ENCODE measurements around the gene HAGH. TPM values are rescaled to one million over a fixed set of nuclear protein-coding genes. Genes with fewer than 3 reads are reported as not detected.

HAGH gene
- total and polyA plus RNA-seq, 9 of the 15 experiments (the other 6 are each of a cell fraction or from before 2014, with no cell fraction given), result 0.46 to 35.1 (median 16.8) TPM

DNA sequence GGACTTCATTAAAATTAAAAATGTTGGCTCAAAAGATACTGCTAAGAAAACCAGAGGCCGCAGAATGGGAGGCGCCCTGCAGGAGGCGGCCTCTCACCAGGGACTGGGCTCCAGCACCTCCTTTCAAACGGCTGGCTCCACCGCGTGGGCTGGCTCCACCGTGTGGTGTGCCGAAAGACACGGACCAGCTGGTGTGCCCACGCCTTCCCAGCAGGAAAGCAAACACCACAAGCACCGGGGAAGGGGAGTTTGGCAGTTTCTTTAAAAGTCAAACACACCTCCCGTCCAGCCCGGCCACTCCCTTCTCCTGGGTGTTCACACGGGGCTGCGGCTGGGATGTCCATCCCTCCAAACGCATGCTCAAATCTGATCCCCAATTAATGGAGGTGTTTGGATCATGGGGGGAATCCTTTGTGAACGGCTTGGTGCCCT, 13.9 kb downstream of the HAGH start (continued):
- TF ChIP-seq, protein P1, sequence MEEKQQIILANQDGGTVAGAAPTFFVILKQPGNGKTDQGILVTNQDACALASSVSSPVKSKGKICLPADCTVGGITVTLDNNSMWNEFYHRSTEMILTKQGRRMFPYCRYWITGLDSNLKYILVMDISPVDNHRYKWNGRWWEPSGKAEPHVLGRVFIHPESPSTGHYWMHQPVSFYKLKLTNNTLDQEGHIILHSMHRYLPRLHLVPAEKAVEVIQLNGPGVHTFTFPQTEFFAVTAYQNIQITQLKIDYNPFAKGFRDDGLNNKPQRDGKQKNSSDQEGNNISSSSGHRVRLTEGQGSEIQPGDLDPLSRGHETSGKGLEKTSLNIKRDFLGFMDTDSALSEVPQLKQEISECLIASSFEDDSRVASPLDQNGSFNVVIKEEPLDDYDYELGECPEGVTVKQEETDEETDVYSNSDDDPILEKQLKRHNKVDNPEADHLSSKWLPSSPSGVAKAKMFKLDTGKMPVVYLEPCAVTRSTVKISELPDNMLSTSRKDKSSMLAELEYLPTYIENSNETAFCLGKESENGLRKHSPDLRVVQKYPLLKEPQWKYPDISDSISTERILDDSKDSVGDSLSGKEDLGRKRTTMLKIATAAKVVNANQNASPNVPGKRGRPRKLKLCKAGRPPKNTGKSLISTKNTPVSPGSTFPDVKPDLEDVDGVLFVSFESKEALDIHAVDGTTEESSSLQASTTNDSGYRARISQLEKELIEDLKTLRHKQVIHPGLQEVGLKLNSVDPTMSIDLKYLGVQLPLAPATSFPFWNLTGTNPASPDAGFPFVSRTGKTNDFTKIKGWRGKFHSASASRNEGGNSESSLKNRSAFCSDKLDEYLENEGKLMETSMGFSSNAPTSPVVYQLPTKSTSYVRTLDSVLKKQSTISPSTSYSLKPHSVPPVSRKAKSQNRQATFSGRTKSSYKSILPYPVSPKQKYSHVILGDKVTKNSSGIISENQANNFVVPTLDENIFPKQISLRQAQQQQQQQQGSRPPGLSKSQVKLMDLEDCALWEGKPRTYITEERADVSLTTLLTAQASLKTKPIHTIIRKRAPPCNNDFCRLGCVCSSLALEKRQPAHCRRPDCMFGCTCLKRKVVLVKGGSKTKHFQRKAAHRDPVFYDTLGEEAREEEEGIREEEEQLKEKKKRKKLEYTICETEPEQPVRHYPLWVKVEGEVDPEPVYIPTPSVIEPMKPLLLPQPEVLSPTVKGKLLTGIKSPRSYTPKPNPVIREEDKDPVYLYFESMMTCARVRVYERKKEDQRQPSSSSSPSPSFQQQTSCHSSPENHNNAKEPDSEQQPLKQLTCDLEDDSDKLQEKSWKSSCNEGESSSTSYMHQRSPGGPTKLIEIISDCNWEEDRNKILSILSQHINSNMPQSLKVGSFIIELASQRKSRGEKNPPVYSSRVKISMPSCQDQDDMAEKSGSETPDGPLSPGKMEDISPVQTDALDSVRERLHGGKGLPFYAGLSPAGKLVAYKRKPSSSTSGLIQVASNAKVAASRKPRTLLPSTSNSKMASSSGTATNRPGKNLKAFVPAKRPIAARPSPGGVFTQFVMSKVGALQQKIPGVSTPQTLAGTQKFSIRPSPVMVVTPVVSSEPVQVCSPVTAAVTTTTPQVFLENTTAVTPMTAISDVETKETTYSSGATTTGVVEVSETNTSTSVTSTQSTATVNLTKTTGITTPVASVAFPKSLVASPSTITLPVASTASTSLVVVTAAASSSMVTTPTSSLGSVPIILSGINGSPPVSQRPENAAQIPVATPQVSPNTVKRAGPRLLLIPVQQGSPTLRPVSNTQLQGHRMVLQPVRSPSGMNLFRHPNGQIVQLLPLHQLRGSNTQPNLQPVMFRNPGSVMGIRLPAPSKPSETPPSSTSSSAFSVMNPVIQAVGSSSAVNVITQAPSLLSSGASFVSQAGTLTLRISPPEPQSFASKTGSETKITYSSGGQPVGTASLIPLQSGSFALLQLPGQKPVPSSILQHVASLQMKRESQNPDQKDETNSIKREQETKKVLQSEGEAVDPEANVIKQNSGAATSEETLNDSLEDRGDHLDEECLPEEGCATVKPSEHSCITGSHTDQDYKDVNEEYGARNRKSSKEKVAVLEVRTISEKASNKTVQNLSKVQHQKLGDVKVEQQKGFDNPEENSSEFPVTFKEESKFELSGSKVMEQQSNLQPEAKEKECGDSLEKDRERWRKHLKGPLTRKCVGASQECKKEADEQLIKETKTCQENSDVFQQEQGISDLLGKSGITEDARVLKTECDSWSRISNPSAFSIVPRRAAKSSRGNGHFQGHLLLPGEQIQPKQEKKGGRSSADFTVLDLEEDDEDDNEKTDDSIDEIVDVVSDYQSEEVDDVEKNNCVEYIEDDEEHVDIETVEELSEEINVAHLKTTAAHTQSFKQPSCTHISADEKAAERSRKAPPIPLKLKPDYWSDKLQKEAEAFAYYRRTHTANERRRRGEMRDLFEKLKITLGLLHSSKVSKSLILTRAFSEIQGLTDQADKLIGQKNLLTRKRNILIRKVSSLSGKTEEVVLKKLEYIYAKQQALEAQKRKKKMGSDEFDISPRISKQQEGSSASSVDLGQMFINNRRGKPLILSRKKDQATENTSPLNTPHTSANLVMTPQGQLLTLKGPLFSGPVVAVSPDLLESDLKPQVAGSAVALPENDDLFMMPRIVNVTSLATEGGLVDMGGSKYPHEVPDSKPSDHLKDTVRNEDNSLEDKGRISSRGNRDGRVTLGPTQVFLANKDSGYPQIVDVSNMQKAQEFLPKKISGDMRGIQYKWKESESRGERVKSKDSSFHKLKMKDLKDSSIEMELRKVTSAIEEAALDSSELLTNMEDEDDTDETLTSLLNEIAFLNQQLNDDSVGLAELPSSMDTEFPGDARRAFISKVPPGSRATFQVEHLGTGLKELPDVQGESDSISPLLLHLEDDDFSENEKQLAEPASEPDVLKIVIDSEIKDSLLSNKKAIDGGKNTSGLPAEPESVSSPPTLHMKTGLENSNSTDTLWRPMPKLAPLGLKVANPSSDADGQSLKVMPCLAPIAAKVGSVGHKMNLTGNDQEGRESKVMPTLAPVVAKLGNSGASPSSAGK (IDR thresholded peaks at IDR 0.05), result peak; percentile 75
- TF ChIP-seq ZNF140 (CRISPR knock-in tag; IDR thresholded peaks at IDR 0.05) (no peak), TRIM28 (IDR thresholded peaks at IDR 0.05) (no peak), ETS1 (conservative IDR thresholded peaks at IDR 0.05; ENCODE audit: control insufficient read depth, low read depth, low read length) (peak; percentile 46; the same call in 1 of the 2 replicates), IFI16 (CRISPR knock-in tag; IDR thresholded peaks at IDR 0.05) (no peak), IRF1 (CRISPR knock-in tag; IDR thresholded peaks at IDR 0.05; ENCODE audit: borderline replicate concordance) (no peak), CLOCK (CRISPR knock-in tag; IDR thresholded peaks at IDR 0.05; ENCODE audit: borderline replicate concordance) (no peak), SETDB1 (IDR thresholded peaks at IDR 0.05; ENCODE audit: low read length) (no peak), FOSL1 (tag; conservative IDR thresholded peaks at IDR 0.05) (no peak), RB1 (IDR thresholded peaks at IDR 0.05; ENCODE audit: low read depth) (peak; percentile 52; the same call in 1 of the 2 replicates), TBL1XR1 (IDR thresholded peaks at IDR 0.05; ENCODE audit: low read length in 2 of 2) (no peak), EGR1 (conservative IDR thresholded peaks at IDR 0.05) (peak; percentile 91)

All from K562 (cell line).